HG02973 (cell line): ENCODE data around the gene SEC61A1.

Experiments used
- ATAC-seq: cut with Tn5 transposase; IDR thresholded peaks from one replicate; pipeline ENCODE4 v1.9.1; 2021; ENCODE audit warnings: moderate library complexity; ENCODE audit not compliant: unreplicated experiment

The SEC61A1 gene

DNA sequence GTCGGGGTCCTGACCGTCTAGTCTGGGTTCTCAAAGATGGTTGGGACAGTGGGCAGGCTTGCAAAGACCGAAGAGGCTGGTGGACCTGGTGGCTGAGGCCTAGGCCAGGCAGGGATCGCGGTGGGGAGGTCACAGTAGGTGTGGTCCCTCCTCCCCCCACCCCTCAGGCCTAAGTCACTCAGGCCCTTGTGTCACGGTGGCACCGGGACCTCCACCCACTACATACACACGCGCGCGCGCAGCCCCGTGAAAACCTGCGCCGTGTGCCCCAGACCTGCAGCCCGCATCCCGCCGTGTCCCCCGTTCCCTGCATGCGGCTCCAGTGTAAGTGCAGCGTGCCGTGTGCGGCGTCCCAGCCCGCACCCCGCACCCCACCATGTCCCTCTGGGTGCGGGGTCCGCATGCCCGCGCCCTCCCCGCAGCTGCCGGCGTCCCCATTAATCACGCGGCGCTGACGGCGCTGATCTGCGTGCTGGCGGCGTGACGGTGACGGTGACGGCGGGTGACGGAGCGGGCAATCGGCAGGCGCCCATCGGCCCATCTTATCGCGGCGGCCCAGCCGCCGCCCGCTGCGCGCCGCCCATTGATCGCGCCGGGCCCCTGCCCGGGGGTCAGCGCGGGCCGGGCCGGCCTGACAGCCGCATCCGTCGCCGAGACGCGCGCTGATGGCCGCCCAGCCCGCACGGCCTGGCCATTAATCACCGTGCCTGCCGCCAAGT lies 24.4 kb downstream of the SEC61A1 start:
- ATAC-seq: no peak

DNA sequence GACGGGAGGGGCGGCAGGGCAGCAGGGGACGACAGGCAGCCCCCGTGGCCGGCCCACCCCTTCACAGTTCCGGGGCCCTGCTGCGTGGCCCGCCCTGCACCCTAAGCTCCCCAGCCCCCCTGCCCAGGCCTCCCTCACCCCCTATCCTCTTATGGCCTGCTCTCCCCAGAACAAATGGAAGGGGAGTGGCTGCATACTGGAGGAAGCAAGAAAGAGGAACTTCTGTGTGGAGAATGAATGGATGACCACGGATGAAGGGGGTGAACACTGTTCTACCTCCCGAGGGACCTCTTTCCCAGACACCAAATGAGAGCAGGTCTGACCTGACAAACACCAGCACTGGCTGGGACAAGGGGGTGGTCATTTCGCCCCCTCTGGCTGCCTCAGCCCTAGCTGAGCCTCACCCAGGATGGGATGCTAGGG lies 25.0 kb downstream of the SEC61A1 start:
- ATAC-seq: no peak

DNA sequence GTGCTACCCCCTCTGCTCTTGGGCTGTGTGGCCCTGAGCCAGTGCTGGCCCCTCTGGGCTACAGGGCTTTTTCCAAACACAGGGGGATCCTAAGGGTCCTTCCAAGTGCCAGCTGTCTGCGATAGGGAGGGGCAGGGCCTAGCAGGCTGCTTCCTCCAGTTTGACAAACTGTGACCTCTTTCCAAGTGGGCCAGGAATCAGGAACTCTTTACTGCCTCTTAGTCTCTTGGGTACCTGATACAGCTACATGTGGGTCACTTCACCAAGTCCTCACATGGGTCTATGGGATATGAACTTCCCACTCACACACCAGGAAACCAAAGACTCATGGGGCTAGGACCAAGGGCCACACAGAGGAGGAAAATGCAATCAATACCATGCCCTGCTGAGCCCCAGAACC lies 25.4 kb downstream of the SEC61A1 start:
- ATAC-seq: no peak

DNA sequence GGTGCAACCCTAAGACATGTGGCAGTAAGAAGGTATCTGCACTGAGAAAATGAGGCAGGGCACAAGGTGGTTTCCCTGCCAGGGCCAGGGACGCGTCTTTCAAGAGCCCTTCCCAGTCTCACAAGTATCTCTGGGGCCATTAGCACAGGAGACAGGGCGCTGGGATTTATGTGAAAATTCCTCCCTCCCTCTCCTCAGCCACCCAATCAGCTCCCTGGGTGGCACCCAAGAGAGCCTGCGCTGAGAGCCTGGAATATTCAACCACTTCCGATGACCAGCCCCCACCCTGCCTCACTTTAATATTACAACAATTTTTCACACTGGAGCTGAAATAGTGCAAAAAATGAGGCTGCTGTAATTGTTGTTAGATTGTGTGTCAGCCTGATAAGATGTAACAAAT lies 26.1 kb downstream of the SEC61A1 start:
- ATAC-seq: no peak

DNA sequence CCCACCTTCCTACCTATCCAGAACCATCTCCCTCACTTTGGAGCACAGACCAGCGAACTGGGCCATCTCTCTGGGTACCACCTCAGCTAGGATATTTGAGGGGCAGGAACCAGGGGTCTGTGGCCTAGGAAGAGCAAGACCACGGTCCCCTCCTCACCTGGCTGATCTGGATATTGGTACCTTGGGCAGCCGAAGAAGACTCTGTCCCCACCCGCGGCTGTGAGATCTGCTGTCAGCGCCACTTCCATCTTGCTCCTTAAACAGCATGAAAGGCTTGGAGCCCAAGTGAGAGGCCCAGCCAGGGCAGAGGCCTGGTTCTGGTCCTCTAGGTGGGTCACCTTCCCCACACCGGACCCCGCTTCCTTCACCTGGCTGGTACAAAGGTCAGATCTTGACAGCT lies 26.6 kb downstream of the SEC61A1 start:
- no peak for ATAC-seq

DNA sequence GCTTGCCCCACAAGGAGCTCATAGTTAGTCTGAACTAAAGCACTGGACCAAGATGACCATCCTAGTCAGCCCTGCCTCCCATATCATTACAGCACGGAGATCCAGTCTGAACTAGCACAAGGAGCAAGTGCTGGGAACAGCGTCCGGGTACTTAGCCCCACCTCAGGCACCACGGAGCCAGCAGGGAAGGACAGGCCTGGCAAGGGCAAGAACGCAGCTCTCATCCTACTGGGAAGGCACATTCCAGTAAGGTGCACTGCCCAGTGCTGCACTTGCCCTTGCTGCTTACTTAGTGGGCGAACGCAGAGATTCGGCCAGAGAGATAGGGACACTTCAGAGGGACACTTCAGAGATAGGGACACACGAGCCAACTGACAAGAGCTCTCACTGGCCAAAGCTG lies 27.6 kb downstream of the SEC61A1 start:
- no peak for ATAC-seq

DNA sequence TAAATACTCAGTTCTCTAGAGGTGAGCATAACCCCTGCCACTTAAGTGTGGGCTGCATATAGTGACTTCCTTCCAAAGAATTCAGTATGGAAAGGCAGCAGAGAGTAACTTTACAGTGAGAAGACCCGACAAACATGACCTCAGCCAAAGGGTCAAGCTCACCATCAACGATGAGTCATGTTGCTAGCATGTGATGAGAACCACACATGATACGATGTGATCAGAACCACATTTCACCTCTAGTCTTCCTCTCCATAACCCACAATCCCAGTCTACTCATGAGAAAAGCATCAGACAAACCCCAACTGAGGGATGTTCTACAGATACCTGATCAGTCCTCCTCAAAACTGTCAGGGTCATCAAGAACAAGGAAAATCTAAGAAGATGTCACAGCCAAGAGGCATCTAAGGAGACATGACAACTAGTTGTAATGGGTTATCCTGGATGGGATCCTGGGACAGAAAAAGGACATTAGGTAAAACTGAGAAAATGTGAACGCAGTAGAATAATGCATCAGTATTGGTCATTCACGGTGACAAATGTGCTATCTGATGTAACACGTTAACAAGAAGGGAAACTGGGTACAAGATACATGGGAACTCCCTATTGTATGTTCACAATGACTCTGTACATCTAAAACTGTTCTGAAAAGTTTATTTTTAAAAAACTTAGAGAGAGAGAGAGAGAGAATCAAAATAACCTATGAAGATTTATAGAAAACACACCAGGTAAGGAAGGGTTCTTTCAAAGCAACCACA lies 28.3 kb downstream of the SEC61A1 start:
- ATAC-seq: no peak

DNA sequence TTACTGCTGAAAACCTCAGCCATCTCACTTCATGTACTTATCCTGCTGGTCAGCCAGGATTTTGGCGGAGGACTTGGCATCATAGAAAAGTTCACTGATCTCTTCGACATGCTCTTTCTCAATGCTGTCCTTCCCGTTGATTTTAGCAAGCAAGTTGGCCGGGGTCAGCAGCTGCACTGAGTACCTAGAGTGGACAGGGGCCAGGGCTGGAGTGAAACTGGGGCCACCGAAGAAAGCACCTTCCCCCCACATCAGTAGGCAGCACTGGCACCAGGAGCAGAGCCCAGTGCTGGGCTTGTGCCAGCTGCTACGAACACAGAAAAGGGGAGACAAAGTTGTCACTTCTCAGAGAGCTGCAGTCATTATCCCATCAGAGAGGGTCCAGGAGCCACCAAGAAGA lies 29.0 kb downstream of the SEC61A1 start:
- ATAC-seq: no peak

DNA sequence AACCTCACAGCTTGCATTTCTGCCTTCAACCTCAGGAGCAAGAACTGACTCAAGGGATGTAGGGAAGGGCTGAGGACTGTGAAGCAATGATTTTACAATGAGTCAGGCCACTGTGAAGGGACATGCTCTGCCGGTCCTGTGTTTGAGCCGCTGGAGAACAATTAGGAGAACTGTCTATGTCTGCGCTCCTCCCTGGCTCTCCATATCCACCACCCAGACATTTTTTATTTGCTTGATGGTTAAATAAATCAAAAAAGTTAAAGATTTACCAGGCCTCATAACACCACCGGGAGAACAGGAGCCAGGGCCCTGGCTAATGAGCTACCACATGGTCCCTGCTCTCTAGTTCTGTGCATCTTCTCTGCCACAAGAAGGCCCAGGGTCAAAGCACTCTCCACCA lies 29.6 kb downstream of the SEC61A1 start:
- ATAC-seq: no peak

DNA sequence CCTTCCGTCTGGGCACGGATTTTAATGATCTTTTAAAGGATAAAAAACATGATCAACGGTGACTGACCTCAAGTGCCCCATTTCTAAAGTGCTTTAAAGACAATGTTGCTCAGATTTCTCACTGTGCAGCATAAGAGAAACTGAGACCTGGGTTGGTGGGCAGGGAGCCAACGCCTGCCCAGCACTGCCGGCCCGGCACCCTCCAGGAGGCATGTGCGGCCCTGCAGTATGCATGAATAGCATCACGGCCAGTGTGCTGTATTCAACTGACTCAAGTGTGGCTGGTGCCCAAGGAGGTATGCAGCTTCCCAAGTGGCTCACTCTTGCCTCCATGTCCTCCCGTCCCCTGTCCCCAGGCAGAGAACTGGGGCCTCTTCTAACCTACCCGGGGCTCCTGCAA lies 30.3 kb downstream of the SEC61A1 start:
- ATAC-seq: no peak

DNA sequence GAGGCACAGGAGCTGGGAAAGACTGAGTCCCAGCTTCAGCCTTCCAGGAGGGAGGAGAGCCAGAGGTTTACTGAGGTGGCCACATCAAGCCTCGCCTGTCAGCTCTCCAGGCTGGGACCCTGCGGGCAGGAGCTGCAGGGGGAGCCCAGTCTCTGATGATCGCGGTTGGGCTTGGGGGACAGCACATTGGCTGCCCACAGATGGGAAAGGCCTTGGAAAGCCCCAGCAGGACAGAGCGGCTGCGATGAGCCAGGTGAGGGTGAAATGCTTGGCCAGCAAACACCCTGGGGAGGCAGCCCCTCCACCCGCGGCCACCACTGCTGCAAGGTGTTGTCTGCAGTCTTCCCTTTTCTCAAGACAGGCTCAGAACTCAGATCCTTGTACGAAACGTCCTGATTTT lies 31.2 kb downstream of the SEC61A1 start:
- no peak for ATAC-seq

DNA sequence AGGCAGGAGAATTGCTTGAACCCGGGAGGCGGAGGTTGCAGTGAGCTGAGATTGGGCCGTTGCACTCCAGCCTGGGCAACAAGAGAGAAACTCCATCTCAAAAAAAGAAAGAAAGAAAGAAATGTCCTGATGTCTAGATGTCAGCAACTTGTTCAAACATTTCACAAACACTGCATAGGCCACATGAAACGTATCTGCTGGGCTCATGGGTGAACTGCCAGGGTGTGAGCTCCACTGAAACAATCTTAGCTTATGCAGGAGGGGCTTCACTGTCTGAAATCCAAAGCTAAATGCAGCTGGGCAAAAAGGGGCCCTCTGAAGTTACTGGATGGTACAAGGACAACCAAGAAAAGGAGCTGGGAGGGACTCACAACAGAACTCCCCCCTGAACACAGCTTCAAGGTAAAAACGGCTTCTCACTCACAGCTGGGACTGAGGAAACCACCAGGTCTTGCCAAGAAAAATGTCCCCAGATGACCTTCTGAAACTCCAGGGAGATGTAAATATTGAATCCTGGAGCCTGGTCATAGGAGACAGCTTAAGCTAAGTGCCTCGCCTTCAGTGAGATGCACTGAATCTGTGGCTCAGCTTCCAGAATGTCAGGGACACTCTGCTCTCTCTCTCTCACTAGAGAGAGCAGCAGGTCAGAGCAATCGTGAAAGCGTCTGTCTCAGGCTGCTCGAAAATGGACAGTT lies 31.9 kb downstream of the SEC61A1 start:
- ATAC-seq: no peak

DNA sequence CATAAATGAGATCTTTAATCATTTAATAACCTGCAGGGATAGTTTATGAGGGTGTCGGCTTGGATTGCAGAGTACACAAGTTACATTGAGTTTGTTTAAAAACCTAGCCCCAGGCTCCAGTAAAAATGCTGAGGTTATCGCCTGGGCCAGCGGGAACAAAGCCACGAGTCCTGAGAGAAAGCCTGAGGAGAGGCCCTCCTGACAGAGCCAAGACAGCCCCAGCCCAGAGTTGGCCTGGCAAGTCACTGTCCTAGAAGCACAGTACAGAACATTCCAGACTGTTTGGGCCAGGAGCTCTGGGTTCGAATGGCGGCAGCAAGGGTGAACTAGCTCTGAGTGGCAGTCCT lies 32.4 kb downstream of the SEC61A1 start:
- ATAC-seq: no peak

DNA sequence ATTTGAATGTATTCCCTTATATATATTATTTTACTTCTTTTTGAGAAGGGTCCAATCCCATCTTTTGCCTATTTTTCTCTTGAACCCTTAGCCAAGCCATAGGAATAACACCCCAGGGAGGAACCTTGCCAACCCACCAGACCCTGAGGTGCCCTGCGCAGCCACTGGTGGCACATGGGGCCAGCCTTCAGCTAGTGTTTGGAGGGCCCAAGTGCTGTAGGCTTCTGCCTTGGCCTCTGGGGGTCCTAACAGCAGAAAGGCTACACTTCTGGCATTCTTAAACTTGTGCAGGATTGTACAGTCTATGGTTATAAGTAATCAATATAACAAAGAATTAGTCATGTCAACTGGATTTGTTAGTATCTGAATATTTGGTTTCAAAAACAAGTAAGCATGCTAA lies 36.9 kb downstream of the SEC61A1 start:
- no peak for ATAC-seq

DNA sequence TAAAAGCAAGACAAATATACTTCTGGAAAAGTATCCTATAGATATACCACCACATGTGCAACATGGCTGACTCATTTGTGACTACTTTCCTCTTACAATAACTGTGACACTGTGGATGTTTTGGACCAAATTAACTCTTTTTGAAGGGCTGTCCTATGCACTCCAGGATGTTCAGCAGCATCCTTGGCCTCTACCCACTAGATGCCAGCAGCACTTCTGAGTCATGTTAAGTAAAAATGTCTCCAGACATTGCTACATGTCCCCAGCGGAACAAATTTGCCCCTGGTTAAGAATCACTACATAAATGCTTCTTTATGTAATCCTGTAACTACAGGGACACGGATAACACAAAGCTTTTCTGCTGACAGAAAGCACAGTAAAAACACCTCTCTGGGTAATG lies 39.3 kb downstream of the SEC61A1 start:
- no peak for ATAC-seq

DNA sequence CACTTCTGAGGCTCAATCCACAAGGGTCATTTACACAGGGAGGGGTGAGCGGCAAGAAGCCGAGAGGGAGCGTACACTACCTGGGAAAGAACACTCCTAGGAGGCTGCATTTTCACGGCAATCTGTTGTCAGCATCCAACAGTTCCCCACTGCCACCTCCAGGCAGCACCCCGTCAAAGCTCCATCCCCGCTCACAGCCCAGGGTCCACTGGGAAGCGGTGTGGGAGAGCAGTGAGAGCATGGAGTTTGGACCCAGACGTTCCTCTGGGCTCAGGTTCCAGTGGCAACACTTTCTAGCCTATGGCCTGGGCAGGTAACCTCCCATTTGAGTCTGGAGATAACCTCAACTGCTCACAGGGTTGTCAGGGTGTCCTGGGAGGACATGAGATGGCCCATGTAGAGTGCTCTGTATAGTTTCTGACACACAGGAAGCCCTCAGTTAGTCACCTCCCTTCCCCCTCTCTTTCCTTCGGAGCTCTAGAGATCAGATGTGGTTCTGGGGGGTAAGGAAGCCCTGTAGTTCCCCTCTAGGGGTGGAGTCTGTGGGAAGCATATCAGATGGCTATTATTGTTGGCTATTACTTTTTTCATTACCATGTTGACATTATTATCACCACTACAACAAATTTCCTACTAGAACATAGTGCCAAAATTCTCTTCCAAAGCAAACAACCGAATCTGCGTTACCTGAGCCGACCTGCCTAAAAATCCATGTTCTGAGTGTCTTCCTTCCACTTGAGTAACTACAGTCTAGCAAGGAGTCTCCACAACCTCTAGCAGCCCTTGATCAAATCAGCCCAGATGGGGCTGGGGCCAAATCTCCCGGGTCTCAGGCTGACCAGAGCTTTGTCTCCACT lies 42.3 kb downstream of the SEC61A1 start:
- ATAC-seq: no peak

DNA sequence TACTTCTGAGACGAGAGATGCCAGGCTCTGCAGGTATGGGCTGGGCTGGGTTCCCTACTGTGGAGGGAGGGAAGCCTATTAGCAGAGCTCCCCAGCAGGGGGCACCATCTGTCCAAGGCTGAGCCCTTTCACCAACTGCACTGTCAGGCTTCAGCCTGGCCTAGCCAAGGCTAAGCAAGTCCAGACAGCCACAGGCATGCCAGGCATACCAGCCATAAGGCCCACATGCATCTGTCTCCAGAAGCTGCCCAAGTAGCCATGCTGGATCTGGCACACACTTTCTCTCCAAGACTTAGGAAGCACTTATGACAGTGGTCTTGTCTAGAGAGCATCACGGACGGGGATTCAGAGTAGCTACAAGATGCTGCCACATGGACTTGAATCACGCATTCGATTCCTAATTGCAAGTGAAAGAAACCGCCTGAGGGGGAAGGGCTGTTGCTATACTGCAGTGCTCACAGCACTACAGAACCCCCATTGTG lies 43.0 kb downstream of the SEC61A1 start:
- peak; percentile 81 for ATAC-seq

DNA sequence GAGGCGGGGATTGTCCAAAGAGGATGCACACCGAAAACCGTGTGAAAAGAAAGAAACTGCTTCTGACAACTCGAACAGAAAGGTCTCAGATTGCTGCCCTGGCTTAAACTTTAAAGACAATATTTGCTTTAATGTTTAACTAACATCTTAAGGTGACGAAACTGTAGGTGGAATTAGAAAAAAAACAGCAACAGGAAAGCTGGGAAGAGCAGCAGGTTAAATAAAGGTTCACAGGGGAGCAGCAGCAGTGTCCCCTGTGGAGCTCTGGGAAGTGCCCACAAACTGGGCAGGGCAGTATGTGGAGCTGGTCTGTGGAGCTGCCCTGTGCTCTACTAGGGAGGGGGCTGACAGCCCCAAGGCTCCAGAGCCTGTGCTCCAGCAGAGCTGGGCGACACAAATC lies 46.0 kb downstream of the SEC61A1 start:
- no peak for ATAC-seq

DNA sequence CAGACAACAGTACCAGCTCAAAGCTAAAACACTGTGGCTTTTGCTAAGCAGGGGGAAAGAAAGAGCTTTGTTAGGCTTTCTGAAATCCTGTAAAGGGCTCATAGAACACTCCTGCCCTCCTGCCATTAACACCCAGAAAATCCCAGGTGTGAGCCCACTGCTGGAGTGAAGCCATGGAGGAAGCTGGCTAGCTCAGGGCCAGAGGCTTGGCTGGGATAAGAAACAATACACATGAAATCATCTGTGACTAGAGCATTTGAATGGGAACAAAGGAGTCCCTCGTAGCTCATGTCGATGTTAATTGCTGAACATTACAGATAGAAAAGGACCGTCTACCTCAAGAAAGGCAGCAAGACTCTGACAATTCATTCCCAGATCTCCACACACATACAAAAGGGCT lies 47.9 kb downstream of the SEC61A1 start:
- ATAC-seq: no peak

DNA sequence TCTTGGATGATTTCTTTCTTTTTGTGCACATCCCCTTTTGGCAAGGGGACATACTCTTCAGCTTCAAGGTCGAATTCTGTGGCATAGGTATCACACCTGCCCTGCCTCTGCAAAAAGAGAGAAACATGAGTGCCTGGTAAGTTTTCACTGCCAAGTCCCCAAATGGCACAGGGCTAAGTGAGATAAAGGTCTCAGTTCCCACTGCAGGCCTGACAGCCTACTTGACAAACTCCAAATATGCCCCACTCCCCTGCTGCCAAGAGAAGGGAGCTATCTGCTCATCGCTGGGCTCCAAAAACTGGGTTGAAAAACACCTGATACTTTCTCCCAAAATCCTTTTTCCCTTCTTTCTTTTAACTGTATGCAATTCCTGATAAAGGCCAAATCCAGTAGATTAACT lies 48.4 kb downstream of the SEC61A1 start:
- no peak for ATAC-seq

DNA sequence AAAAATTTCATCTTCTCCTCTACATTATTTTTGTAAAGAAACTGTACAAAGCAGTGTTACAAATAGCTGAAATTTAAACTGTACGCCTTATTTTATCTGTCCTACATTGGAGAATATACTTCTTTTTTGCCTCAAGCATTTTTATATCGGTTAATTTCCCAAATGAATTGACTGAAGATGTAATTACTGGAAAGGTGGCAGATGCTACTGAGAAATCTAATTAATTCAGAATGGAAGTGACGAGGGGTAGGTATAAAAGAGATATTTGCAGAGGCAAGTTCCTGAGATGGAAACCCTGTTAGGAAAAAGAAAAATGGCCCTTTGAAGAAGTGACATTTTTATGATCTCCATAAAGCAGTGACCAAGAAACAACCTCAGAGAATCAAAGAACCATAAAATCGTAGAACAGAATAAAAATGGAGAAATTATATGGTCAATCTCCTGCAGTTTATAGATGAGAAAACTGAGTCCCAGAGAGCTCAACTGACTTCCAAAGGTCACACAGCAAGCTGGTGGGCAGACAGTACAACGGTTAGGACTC lies 51.0 kb downstream of the SEC61A1 start:
- ATAC-seq: no peak
